HG02642 (cell line): ENCODE measurements around the gene TNNT1.

Source experiments
- ATAC-seq: cut with Tn5 transposase; IDR thresholded peaks from one replicate; pipeline ENCODE4 v1.9.1; 2021; ENCODE audit warnings: mild to moderate bottlenecking; ENCODE audit not compliant: unreplicated experiment, poor library complexity

The TNNT1 gene

DNA sequence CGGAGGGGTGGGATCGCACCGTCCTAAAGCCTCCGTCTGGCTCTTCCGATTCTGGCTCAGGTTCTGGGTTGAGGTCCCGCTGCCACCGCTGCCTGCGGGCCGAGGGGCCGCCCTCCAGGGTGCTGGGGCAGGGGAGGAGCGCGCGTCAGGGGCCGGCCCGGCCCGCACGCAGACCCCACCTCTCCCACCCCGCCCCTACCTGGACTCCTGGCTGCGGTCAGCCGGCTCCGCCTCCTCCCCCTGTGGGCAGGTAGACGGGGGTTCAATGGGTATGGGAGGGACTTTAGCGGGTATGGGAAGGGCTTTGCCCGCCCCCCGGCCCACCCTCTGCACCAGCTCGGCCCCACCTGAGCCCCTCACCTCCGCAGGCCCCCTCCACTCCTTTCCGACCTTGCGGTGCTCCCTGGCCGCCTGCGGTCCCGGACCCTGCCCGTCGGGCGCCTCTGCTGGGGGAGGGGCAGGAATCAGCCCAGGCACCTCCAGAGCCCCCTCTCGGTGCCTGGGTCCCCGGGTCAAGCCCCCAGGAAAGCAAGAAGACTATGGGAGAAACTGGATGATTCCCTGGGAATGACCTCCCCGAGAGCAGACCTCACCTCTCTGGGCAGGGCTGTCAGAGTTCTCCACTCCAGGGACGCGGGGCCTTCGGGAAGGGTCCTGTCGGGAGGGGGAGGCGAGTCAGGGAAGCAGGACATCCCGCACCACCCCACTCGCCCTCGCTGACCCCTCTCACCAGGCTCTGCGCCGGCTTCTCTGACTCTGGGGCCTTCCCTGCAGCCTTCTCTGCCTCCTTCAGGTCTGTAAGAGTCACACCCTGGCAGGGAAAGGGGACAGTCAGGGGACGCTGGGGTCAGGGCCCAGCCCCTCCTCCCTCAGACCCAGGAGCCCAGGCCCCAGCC is 56.3 kb downstream of the TNNT1 start:
- no peak for ATAC-seq

DNA sequence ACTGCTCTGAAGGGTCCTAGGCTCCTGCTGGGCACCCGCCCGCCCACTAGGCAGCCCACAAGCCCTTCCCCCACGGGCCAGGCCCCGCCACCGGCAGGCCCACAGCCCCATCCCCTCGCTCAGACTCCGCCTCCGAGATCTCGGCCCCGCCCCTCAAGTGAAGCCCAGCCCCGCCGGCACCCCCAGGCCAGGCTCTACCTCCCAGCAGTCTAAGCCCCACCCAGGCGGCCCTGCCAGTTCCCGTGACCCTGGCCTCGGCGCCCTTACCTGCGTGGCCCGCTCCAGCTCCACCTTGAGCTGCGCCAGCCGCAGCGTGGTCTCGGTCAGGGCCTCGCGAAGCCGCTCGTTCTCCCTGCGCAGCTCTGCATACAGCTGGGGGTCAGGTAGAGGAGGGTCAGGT is 57.1 kb downstream of the TNNT1 start:
- no peak for ATAC-seq

DNA sequence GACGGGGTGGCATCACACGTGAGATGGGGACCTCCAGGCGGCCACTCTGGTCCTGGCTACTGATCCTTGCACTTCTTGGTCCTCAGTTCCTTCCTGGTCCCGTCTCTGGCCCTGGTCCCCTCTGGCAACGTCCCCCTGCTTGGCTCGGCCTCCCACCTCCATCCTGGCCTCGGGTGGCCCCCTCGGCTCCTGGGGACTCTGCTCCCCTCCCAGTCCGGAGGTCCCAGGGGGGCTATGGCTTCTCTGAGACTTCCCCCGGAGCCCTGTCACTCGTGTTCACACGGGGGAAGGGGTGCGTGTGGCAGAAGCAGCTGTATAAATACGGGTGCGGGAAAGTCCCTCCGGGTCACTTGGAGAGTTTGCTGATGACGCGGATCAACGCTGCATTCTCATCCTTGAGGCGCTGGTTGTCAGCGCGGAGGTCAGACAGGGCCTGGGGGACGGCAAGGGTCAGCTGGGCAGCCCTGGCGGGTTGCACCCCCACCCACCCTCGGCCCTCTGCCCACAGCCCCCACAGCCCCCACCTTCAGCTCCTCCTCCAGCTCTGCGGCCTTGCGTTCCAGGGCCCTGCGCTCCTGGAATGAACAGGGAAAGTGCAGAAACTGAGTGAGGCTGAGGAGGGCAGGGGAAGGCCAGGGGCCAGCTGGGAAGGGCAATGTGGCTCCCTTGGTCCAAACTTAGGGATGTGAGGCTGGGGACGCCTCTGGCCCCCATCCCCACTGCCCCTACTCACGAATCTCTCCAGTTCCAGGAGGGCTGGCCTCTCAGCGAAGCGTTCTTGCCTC is 57.7 kb downstream of the TNNT1 start:
- ATAC-seq, result no peak

DNA sequence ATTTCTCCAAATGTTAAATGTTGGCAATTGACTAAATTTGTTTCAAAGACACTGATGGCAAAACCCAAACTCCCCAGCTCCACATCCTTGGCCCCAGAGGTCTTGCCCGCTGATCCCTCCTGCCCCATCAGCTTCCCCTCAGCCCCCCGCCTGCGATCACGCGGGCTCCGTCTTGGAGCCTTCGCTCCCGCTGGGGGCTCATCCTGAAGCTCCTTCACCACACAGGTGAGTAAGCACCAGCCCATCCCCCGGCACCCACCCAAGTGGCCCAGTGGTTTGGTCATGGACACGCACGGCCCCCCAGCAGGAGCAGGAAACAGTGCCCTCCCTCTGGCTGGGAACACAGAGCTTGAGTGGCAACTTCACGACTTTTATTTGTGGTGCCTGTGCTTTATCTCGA is 58.4 kb downstream of the TNNT1 start:
- no peak for ATAC-seq

DNA sequence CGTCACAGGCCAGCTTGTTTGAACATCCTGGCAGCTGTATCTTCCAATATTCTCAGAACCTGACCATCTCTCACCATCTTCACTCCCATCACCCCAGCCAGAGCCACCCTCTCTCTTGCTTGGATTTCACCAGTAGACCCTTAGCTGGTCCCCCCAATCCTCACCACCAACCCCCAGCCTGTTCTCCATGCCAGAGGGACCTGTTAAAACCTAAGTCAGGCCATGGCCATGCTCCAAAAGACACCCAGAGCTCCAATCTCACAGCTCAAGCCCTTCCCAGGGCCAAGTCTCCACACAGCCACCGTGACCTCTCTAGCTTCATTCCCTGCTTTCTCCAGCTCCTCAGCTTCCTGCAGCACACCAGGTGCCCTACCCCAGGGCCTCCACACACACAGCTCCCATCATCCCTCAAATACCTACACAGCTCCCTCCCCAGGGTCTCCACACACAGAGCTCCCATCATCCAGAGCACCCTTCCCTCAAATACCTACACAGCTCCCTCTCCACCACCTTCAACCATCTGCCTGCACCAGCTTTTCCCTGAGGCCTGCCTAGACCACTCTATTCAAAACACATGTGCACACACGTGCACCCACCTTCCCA is 59.6 kb downstream of the TNNT1 start:
- ATAC-seq, result no peak

DNA sequence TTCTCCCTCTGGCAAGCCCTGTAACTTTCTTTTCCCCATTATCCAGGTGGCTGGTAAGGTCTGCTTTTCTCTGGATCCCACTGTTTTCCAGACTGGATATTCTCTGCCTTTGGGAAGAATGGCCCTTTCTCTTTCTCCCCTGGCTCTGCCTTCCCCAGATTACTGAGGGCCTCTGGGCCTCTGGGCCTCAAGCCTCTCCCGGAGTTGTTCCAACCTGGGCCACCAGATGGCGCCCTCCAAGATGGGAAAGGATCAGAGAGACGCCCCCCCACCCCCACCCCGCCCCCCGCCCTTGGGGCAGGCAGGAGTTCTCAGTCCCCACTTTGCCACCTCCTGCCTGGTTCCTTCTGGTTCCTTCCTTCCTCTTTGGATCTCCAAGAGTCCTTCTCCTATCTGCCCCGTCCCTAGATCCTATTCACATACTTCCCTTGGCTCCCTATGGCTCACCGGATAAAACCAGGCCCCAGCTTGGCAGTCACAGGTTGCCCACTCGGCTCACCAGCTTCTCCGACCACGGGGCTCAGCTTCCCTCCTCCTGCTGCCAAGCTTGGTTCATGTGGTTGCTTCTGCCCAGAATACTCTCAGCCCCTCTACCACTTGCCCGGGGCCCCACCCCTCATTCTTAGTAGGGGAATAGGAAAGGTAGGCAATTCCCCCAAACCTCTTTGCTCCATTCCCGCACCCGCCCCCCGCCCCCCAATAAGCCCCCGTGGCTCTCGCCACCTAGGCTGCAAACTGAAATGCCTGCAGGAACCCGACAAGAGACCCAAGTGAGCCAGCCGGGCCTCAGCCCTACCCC is 60.3 kb downstream of the TNNT1 start:
- no peak for ATAC-seq

DNA sequence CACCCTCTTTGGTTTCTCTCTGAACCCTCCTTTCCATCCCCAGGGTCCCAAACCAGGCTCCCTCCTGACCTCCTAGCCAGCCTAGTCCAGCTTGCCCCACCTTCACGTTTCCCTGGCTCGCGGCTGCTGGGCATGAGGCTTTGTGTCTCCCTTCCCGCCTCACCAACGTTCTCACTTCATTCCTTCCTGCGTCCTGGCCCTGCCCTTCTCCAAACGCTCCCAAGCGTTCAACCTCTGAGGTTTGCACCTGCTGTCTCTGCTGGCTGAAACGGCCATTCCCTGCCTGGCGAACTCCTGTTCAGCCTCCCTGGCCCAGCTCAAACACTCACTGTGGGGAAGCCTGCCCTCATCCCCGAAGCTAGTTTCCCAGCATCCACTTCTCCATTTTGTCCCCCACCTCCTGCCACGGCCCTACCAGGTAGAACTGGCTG is 61.0 kb downstream of the TNNT1 start:
- ATAC-seq, result no peak

DNA sequence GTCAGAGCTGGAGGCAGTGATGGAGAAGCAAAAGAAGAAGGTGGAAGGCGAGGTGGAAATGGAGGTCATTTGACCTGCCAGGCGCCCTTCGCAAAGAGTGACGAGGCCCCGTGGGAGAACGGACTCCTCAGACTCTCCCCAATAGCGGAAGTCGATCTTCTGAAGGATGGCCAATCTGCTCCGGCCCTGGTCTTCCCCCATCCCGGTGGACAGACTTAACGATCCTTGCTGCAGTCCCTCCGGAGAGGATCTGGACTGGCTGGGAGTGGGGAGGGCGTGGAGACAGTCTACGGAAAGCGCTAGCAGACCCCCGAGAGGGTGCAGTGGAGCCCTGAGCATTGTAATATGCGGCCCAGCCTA is 61.5 kb downstream of the TNNT1 start:
- ATAC-seq, result no peak

DNA sequence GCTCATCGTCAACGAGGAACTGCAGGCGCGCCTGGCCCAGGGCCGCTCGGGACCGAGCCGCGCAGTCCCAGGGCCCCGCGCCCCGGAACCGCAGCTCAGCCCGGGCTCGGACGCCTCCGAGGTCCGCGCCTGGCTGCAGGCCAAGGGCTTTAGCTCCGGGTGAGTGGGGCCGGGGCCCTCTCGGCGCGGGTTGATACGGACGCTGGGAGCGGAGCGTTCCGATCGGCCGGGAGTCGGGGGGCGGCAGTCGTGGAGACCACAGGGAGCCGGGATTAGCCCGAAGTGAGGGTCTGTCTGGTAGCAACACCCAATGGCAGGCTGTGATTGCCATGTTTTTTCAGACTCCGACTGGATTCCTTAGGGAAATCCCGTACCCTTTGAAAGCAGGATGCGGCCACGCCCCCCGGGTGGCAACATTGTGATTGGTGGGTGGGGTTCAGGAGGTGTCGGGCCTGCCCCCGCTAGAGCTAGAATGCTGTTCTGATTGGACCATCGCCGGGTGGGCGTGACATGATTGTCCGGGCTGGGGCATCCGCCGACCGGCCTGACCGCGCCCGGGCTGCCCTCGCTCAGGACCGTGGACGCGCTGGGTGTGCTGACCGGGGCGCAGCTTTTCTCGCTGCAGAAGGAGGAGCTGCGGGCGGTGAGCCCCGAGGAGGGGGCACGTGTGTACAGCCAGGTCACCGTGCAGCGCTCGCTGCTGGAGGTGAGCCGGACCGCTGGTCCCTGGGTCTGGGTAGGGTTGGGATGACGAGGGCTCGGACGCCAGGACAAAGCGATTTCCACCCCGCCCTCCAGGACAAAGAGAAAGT is 62.1 kb downstream of the TNNT1 start:
- ATAC-seq, result no peak

DNA sequence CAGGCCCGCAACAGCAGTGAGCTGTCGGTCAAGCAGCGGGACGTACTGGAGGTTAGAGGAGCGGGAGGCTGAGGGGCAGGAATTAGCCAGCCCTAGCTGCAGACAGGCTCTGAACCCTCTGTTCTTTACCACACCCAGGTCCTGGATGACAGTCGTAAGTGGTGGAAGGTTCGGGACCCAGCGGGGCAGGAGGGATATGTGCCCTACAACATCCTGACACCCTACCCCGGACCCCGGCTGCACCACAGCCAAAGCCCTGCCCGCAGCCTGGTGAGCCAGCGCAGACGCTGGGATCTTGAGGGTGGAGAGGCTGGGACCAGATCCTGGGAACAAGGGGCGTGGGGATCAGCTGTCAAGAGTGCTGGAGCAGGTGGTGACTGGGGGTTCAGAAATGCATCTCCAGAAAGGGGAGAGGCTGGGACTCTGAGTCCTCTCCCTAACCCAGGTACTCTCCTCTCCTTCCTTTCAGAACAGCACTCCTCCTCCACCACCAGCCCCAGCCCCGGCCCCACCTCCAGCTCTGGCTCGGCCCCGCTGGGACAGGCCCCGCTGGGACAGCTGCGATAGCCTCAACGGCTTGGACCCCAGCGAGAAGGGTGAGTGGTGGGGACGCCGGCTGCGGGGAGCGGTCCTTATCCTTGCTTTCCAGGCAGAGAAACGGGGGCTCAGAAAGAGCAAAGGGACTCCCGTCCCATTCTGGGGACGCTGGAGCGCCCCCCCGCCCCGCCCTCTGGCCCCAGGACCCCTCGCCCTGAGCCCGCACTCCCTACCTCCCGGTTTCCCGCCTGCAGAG is 62.9 kb downstream of the TNNT1 start:
- ATAC-seq, result no peak

DNA sequence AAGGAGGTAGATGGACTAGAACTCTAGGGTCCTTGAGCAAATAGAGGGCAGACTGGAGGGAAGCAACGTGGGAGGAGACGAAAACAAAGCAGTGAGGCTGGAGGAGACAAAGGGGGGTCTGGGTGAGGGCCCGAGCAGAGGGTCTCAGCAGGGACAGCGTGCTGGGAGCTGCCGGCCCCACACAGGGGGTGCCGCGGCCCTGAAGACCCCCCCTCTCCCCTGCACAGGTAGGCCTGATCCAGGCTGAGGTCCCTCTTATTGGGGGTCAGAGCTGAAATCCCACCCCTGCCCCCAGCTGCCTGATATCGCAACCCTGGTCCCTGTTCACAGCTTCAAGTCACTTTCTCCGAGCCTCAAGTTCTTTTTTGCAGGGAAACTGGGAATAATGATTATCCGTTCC is 64.6 kb downstream of the TNNT1 start:
- no peak for ATAC-seq

DNA sequence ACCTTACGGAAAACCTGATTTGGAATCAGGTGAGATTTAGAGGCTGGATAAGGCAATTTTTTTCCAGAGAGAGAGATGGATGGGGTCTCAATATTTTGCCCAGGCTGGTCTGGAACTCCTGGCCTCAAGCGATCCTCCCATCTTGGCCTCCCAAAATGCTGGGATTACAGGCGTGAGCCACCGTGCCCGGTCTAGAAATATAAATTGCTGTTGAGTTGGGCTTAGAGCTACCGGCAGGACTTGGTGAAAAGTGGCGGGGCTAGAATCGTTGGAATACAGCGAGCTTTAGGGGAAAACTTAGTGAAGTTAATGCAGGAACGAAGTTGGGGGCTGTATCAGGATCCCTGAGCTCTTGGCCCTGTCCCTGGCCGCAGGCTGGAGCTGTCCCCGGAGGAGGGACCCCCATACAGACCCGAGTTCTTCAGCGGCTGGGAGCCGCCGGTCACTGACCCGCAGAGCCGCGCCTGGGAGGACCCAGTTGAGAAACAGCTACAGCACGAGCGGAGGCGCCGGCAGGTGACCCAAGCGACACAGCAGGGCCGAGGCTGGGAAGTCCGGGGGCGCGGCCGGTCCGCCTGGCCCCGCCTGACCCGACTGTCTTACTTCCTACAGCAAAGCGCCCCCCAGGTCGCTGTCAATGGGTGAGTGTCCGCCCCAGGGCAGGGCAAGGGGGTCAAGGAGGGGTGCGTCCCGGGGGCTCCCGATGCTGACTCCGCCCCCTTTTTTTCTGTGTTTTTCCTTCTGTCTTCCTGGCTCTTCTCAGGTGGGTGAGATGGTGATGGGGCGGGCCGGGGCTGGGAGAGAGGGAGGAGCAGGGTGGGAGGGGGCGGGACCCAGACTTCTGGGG is 65.8 kb downstream of the TNNT1 start:
- no peak for ATAC-seq
